K562 (cell line): Measurements from ENCODE around the gene CASP5. TPM values are rescaled to one million over a fixed set of nuclear protein-coding genes. Genes with fewer than 3 reads are reported as not detected.

Experiments used
- ATAC-seq: fragments of 200-7000 bp; cut with Tn5 transposase; 3 replicates; pipeline ENCODE4 v1.9.1; 2020; ENCODE audit warnings: moderate library complexity
- BruUV-seq: library from RNA; stranded (reverse); fragments of 400-500 nt; replicated peaks from 2 replicates; lab custom pipeline; 2021; lab: Mats Ljungman, UMichigan
- CTCF ChIA-PET: fragments of 300-600 bp; formaldehyde crosslinking; extraction: SDS; loops from one replicate; lab custom pipeline; 2021; ENCODE audit warnings: low intra/inter-chr PET ratio; lab: Yijun Ruan, JAX
- POLR2A ChIA-PET: fragments of 300-600, 350-650 bp; sonication (Branson Sonifier 250); formaldehyde crosslinking; extraction: SDS; loops from one replicate; lab custom pipeline; 2021; ENCODE audit warnings: antibody characterized with exemption, inconsistent platforms; lab: Yijun Ruan, JAX
- DNase-seq, 4 experiments: peaks; one replicate each; pipeline versions ENCODE4 v3.0.0 to v3.0.0-alpha.2; 2011 to 2018; ENCODE audit warnings: low spot score in 3 of 4, mixed read lengths in 3 of 4; ENCODE audit errors: extremely low read depth in 1 of 4
- FAIRE-seq: peaks from 2 replicates; lab custom pipeline; 2011; peaks lifted over from hg19 to GRCh38; lab: Jason Lieb, UNC
- H2AFZ ChIP-seq: 2 replicates; pipeline ENCODE4 v1.6.0; 2011; ENCODE audit warnings: low read depth, low read length, control low read depth, inconsistent platforms
- H3K27ac ChIP-seq: fragments of 200-600 bp; 3 replicates; pipeline ENCODE4 v1.8.0; 2011; ENCODE audit warnings: low read depth, mild to moderate bottlenecking, control low read depth, inconsistent platforms, low read length, moderate library complexity, mixed read lengths; ENCODE audit errors: extremely low read depth
- H3K27me3 ChIP-seq, 2 experiments: fragments of 300-600 bp in 1 of 2; 2 replicates in 1 of 2; 3 replicates in 1 of 2; pipeline versions ENCODE4 v1.6.0 to v1.8.0; 2011; ENCODE audit warnings: inconsistent platforms in 2 of 2, low read length in 2 of 2, mild to moderate bottlenecking in 1 of 2, mixed read lengths in 1 of 2, moderate library complexity in 1 of 2; ENCODE audit not compliant: control insufficient read depth in 2 of 2, insufficient read depth in 2 of 2
- H3K36me3 ChIP-seq: fragments of 300-600 bp; 3 replicates; pipeline ENCODE4 v1.8.0; 2011; ENCODE audit warnings: mild to moderate bottlenecking, low read length, inconsistent platforms; ENCODE audit not compliant: control insufficient read depth, insufficient read depth
- H3K4me1 ChIP-seq, 2 experiments: fragments of 200-600 bp in 1 of 2; replicated peaks in 1 of 2; 2 replicates in 1 of 2; 3 replicates in 1 of 2; pipeline versions ENCODE4 v1.5.1 to v1.8.0; 2011; ENCODE audit warnings: inconsistent platforms in 2 of 2, low read length in 2 of 2, mild to moderate bottlenecking in 1 of 2, mixed read lengths in 1 of 2, moderate library complexity in 1 of 2; ENCODE audit not compliant: control insufficient read depth in 2 of 2, insufficient read depth in 2 of 2
- H3K4me2 ChIP-seq: 2 replicates; pipeline ENCODE4 v1.6.1; 2011; ENCODE audit warnings: low read length, control low read depth, inconsistent platforms, mixed read lengths; ENCODE audit not compliant: insufficient read depth
- H3K4me3 ChIP-seq: fragments of 200-600 bp; sonication (generic), shearing (Covaris generic); 2 replicates; pipeline ENCODE4 v1.5.1; 2016; ENCODE audit warnings: control low read depth, inconsistent platforms
- H3K79me2 ChIP-seq: fragments of 200-600 bp; 3 replicates; pipeline ENCODE4 v1.8.0; 2011; ENCODE audit warnings: low read length, inconsistent platforms; ENCODE audit not compliant: control insufficient read depth, insufficient read depth
- H3K9ac ChIP-seq, 2 experiments: 2 replicates each; pipeline versions ENCODE4 v1.6.0 to v1.6.1; 2011; ENCODE audit warnings: low read depth in 2 of 2, low read length in 2 of 2, control low read depth in 1 of 2, inconsistent platforms in 1 of 2, mild to moderate bottlenecking in 1 of 2, mixed read lengths in 1 of 2; ENCODE audit not compliant: insufficient read depth in 1 of 2
- H3K9me1 ChIP-seq: one replicate; pipeline ENCODE4 v1.6.0; 2011; ENCODE audit warnings: inconsistent platforms, mild to moderate bottlenecking, low read length, moderate library complexity; ENCODE audit not compliant: control insufficient read depth, insufficient read depth
- H3K9me3 ChIP-seq: replicated peaks from 2 replicates; pipeline ENCODE4 v1.5.1; 2011; ENCODE audit warnings: low read depth, low read length, inconsistent platforms; ENCODE audit not compliant: control insufficient read depth, insufficient read depth
- H4K20me1 ChIP-seq: replicated peaks from 2 replicates; pipeline ENCODE4 v1.6.1; 2011; ENCODE audit warnings: low read length, inconsistent platforms, mixed read lengths; ENCODE audit not compliant: control insufficient read depth, insufficient read depth
- HSF4 ChIP-seq: fragments of 250-450 bp; sonication (Bioruptor Pico); IDR thresholded peaks from 2 replicates; pipeline ENCODE4 v2.1.2; 2022; ENCODE audit warnings: mild to moderate bottlenecking, moderate library complexity, borderline replicate concordance
- MEIS2 ChIP-seq: fragments of 450-650 bp; IDR thresholded peaks from 2 replicates; pipeline ENCODE4 v1.6.1; 2014; ENCODE audit warnings: mild to moderate bottlenecking; ENCODE audit not compliant: partially characterized antibody
- NBN ChIP-seq: fragments of 450-650 bp; IDR thresholded peaks from 2 replicates; pipeline ENCODE4 v1.6.1; 2016; ENCODE audit warnings: low read depth, mild to moderate bottlenecking
- NCOA6 ChIP-seq: fragments of 450-650 bp; IDR thresholded peaks from 2 replicates; pipeline ENCODE4 v1.6.1; 2017; ENCODE audit warnings: mild to moderate bottlenecking
- PML ChIP-seq: IDR thresholded peaks from 2 replicates; pipeline ENCODE4 v1.6.1; 2012; ENCODE audit warnings: low read length, inconsistent platforms
- SRSF7 ChIP-seq: fragments of 200-400 bp; formaldehyde crosslinking; optimal IDR thresholded peaks from 2 replicates; pipeline ENCODE3; 2017; ENCODE audit warnings: mild to moderate bottlenecking, low read depth, low read length
- ZBED1 ChIP-seq: IDR thresholded peaks from 2 replicates; pipeline ENCODE4 v1.6.1; 2014
- ZNF121 ChIP-seq: sonication (generic); formaldehyde crosslinking; conservative IDR thresholded peaks from 2 replicates; pipeline ENCODE4 v1.8.0; 2022; ENCODE audit warnings: missing genetic modification reagents
- ZNF316 ChIP-seq: fragments of 450-650 bp; IDR thresholded peaks from 2 replicates; pipeline ENCODE4 v1.6.1; 2016
- WGBS: fragments of 100-300 bp; shearing (Covaris generic); methylation state at CpG from one replicate; pipeline ENCODE4 v1.1.6; 2016; ENCODE audit warnings: low coverage, mixed read lengths; ENCODE audit not compliant: insufficient coverage; ENCODE audit errors: missing lambda C conversion rate; 5-methylcytosine and 5-hydroxymethylcytosine counted together
- in situ Hi-C: fragments of 300-500 bp; cut with MboI; formaldehyde crosslinking; loops from 4 replicates; pipeline ENCODE4 v1.15.0; 2018; ENCODE audit warnings: inconsistent platforms, mixed read lengths
- intact Hi-C: fragments of 100-400 bp; cut with micrococcal nuclease; formaldehyde crosslinking; loops from 2 replicates; pipeline ENCODE4 v1.14.2; 2022
- polyA plus RNA-seq, 8 experiments: library from polyadenylated mRNA; depleted of rRNA in 4 of 8; stranded (reverse) in 5 of 8; unstranded in 3 of 8; fragments of >200 nt; fragmentation: Nextera tagmentation in 2 of 8; fragmentation: Illumina TruSeq in 1 of 8; extraction: Ambion mirVana in 2 of 8; extraction: Trizol in 1 of 8; gene quantifications; 2 replicates each; pipeline versions ENCODE4 v1.2.1 to v1.2.3, GENCODE V29; 2011 to 2014; ENCODE audit warnings: inconsistent platforms in 1 of 8, missing spikeins in 1 of 8
- total RNA-seq, 7 experiments: library from RNA; depleted of rRNA in 6 of 7; stranded (reverse); fragments of >200 nt in 6 of 7; fragmentation: Illumina TruSeq in 2 of 7; extraction: Trizol in 2 of 7; gene quantifications; 2 replicates each; pipeline versions ENCODE4 v1.2.1 to v1.2.3, GENCODE V29; 2011 to 2021; ENCODE audit warnings: low replicate concordance in 1 of 7
- TF ChIP-seq, protein P1 (sequence below): sonication (generic); formaldehyde crosslinking; IDR thresholded peaks from 2 replicates; pipeline ENCODE4 v1.8.1; 2023; ENCODE audit warnings: missing genetic modification reagents, mild to moderate bottlenecking, borderline replicate concordance
- TF ChIP-seq, protein P2 (sequence below): fragments of 450-650 bp; IDR thresholded peaks from 2 replicates; pipeline ENCODE4 v1.6.1; 2016; ENCODE audit warnings: antibody characterized with exemption
- TF ChIP-seq, protein P3 (sequence below): fragments of 450-650 bp; IDR thresholded peaks from 2 replicates; pipeline ENCODE4 v1.6.1; 2017; ENCODE audit warnings: antibody characterized with exemption
- TF ChIP-seq, protein P4 (sequence below): fragments of 250-450 bp; sonication (Bioruptor Pico); IDR thresholded peaks from 2 replicates; pipeline ENCODE4 v1.5.0; 2020; ENCODE audit warnings: mild to moderate bottlenecking, borderline replicate concordance

Gene CASP5
- total and polyA plus RNA-seq, 9 of the 15 experiments (the other 6 are each of a cell fraction or from before 2014, with no cell fraction given), result not detected

DNA sequence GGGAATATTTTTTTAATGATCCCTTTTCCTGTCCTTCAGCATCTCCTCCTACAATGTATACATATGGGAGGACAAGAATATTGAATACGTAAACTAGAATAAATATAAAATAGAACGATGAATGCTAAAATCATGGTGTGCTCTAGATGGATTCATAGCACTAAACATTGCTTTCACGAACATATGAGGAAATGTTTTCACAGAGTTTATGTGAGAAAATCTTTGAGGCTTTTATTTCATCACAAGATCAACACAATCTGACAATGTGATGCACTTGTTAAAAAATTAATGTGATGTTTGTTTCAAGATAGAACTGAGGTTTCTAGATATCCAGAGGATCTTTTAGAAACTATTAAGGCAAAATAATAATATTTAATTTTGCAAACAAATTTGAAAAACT is 19.2 kb upstream of the CASP5 start (continued):
- TF ChIP-seq, protein P1, sequence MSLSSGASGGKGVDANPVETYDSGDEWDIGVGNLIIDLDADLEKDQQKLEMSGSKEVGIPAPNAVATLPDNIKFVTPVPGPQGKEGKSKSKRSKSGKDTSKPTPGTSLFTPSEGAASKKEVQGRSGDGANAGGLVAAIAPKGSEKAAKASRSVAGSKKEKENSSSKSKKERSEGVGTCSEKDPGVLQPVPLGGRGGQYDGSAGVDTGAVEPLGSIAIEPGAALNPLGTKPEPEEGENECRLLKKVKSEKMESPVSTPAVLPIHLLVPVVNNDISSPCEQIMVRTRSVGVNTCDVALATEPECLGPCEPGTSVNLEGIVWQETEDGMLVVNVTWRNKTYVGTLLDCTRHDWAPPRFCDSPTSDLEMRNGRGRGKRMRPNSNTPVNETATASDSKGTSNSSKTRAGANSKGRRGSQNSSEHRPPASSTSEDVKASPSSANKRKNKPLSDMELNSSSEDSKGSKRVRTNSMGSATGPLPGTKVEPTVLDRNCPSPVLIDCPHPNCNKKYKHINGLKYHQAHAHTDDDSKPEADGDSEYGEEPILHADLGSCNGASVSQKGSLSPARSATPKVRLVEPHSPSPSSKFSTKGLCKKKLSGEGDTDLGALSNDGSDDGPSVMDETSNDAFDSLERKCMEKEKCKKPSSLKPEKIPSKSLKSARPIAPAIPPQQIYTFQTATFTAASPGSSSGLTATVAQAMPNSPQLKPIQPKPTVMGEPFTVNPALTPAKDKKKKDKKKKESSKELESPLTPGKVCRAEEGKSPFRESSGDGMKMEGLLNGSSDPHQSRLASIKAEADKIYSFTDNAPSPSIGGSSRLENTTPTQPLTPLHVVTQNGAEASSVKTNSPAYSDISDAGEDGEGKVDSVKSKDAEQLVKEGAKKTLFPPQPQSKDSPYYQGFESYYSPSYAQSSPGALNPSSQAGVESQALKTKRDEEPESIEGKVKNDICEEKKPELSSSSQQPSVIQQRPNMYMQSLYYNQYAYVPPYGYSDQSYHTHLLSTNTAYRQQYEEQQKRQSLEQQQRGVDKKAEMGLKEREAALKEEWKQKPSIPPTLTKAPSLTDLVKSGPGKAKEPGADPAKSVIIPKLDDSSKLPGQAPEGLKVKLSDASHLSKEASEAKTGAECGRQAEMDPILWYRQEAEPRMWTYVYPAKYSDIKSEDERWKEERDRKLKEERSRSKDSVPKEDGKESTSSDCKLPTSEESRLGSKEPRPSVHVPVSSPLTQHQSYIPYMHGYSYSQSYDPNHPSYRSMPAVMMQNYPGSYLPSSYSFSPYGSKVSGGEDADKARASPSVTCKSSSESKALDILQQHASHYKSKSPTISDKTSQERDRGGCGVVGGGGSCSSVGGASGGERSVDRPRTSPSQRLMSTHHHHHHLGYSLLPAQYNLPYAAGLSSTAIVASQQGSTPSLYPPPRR (CRISPR knock-in tag), result no peak
- no peak for TF ChIP-seq MEIS2
- TF ChIP-seq ZNF316, result no peak
- TF ChIP-seq, protein P2, sequence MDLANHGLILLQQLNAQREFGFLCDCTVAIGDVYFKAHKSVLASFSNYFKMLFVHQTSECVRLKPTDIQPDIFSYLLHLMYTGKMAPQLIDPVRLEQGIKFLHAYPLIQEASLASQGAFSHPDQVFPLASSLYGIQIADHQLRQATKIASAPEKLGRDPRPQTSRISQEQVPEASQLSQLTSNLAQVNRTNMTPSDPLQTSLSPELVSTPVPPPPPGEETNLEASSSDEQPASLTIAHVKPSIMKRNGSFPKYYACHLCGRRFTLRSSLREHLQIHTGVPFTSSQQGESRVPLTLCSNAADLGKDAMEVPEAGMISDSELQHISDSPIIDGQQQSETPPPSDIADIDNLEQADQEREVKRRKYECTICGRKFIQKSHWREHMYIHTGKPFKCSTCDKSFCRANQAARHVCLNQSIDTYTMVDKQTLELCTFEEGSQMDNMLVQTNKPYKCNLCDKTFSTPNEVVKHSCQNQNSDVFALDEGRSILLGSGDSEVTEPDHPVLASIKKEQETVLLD, result no peak
- TF ChIP-seq ZBED1, result no peak

DNA sequence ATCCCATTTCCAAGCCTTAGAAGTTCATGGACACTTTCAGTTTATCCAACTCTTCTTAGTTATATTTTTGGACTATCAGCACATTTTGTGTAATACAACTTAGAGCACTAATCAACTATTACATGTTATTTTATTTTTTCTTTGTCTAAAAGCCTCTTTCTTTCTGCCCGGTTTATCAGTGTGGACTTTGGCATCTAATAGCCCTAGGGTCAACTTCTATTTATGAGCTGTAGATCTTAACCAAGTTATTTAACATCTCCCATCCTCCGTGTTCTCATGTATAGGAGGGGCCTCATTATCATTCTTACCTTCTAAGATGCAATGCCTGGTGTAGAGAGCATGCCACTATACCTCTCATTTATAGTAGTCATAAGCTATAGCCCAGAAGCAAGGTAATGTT is 17.7 kb upstream of the CASP5 start:
- Histone ChIP-seq H2AFZ (no peak overlapping the region), H3K79me2 (no peaks in the 10 kb centered on the region), H3K27me3 (no peaks in the 10 kb centered on the region), H3K4me1 (no peaks in the 10 kb centered on the region), H3K9me1 (no peaks in the 10 kb centered on the region), H3K4me2 (no peak overlapping the region), H3K9me3 (no peaks in the 10 kb centered on the region), H4K20me1 (no peaks in the 10 kb centered on the region), H3K4me3 (no peak overlapping the region), H3K36me3 (no peaks in the 10 kb centered on the region), H3K27ac (no peak overlapping the region), H3K9ac (no peak overlapping the region)
- DNase-seq, result no peak
- ATAC-seq, result no peak
- ChIA-PET CTCF (no interaction called here), POLR2A (no interaction called here)
- WGBS, result 8% methylated on average over 2 of the region's 2 CpGs
- intact Hi-C loops (no loop called here), in situ Hi-C loops (no loop called here)
- no peak for FAIRE-seq
- BruUV-seq, result no TSS peak
- no peak for TF ChIP-seq PML
- no peak for TF ChIP-seq NCOA6
- no peak for TF ChIP-seq ZNF121 (CRISPR knock-in tag)
- TF ChIP-seq, protein P3, sequence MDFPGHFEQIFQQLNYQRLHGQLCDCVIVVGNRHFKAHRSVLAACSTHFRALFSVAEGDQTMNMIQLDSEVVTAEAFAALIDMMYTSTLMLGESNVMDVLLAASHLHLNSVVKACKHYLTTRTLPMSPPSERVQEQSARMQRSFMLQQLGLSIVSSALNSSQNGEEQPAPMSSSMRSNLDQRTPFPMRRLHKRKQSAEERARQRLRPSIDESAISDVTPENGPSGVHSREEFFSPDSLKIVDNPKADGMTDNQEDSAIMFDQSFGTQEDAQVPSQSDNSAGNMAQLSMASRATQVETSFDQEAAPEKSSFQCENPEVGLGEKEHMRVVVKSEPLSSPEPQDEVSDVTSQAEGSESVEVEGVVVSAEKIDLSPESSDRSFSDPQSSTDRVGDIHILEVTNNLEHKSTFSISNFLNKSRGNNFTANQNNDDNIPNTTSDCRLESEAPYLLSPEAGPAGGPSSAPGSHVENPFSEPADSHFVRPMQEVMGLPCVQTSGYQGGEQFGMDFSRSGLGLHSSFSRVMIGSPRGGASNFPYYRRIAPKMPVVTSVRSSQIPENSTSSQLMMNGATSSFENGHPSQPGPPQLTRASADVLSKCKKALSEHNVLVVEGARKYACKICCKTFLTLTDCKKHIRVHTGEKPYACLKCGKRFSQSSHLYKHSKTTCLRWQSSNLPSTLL, result no peak
- no peak for TF ChIP-seq NBN
- TF ChIP-seq, protein P4, sequence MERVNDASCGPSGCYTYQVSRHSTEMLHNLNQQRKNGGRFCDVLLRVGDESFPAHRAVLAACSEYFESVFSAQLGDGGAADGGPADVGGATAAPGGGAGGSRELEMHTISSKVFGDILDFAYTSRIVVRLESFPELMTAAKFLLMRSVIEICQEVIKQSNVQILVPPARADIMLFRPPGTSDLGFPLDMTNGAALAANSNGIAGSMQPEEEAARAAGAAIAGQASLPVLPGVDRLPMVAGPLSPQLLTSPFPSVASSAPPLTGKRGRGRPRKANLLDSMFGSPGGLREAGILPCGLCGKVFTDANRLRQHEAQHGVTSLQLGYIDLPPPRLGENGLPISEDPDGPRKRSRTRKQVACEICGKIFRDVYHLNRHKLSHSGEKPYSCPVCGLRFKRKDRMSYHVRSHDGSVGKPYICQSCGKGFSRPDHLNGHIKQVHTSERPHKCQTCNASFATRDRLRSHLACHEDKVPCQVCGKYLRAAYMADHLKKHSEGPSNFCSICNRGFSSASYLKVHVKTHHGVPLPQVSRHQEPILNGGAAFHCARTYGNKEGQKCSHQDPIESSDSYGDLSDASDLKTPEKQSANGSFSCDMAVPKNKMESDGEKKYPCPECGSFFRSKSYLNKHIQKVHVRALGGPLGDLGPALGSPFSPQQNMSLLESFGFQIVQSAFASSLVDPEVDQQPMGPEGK (CRISPR knock-in tag), result no peak
- TF ChIP-seq SRSF7, result no peak
- no peak for TF ChIP-seq HSF4 (CRISPR knock-in tag)
